SU-DHL-6 (cell line): ENCODE results near the gene PLXNA2.

Experiments
- H2AFZ ChIP-seq: fragments of 200-600 bp; sonication (generic); 2 replicates; pipeline ENCODE4 v1.6.1; 2014; ENCODE audit warnings: low read depth, mild to moderate bottlenecking, moderate library complexity, mixed read lengths, antibody characterized with exemption, low read length; ENCODE audit not compliant: severe bottlenecking
- H3F3A ChIP-seq: fragments of 200-600 bp; shearing (Covaris generic); 2 replicates; pipeline ENCODE4 v1.6.0; 2016; ENCODE audit warnings: antibody characterized with exemption, mild to moderate bottlenecking; ENCODE audit not compliant: insufficient read depth
- H3K27ac ChIP-seq: fragments of 200-600 bp; sonication (generic); 2 replicates; pipeline ENCODE4 v1.5.1; 2016; ENCODE audit warnings: low read depth, mild to moderate bottlenecking, low read length, moderate library complexity, mixed read lengths
- H3K27me3 ChIP-seq: fragments of 200-600 bp; sonication (generic), shearing (Covaris generic); 2 replicates; pipeline ENCODE4 v1.6.0; 2014; ENCODE audit warnings: mild to moderate bottlenecking, low read length
- H3K36me3 ChIP-seq: fragments of 200-600 bp; sonication (generic); 2 replicates; pipeline ENCODE4 v1.6.1; 2014; ENCODE audit warnings: mild to moderate bottlenecking, low read length, mixed read lengths
- H3K4me2 ChIP-seq: fragments of 300-600, 200-600 bp; shearing (Covaris generic), sonication (generic); 2 replicates; pipeline ENCODE4 v1.6.0; 2014; ENCODE audit warnings: low read length, low read depth, mild to moderate bottlenecking; ENCODE audit not compliant: poor library complexity, severe bottlenecking
- H3K4me3 ChIP-seq: fragments of 200-600 bp; sonication (generic); 2 replicates; pipeline ENCODE4 v1.5.1; 2014; ENCODE audit warnings: antibody characterized with exemption, low read length, mild to moderate bottlenecking, mixed read lengths; ENCODE audit not compliant: insufficient read depth, poor library complexity, severe bottlenecking
- H3K79me2 ChIP-seq: fragments of 200-600 bp; sonication (generic); 2 replicates; pipeline ENCODE4 v1.6.1; 2014; ENCODE audit warnings: mild to moderate bottlenecking, low read length, moderate library complexity; ENCODE audit not compliant: insufficient read depth
- H3K9ac ChIP-seq: fragments of 200-600 bp; sonication (generic); 2 replicates; pipeline ENCODE4 v1.7.0; 2014; ENCODE audit warnings: mild to moderate bottlenecking, low read length
- H3K9me2 ChIP-seq: fragments of 200-600 bp; sonication (generic); replicated peaks from 2 replicates; pipeline ENCODE4 v1.6.1; 2014; ENCODE audit warnings: low read length; ENCODE audit not compliant: insufficient read depth
- H3K9me3 ChIP-seq: fragments of 200-600 bp; sonication (generic); 2 replicates; pipeline ENCODE4 v1.6.1; 2014; ENCODE audit warnings: low read length, mixed read lengths; ENCODE audit not compliant: insufficient read depth
- H4K20me1 ChIP-seq: fragments of 200-600 bp; sonication (generic); 2 replicates; pipeline ENCODE4 v1.6.1; 2014; ENCODE audit warnings: low read depth, mild to moderate bottlenecking, antibody characterized with exemption, low read length, moderate library complexity, mixed read lengths
- CTCF ChIP-seq: fragments of 200-600 bp; sonication (generic); IDR thresholded peaks from one replicate; pipeline ENCODE4 v1.5.1; 2017; ENCODE audit warnings: antibody characterized with exemption, mild to moderate bottlenecking, low read length, moderate library complexity; ENCODE audit not compliant: insufficient read depth, poor library complexity, severe bottlenecking
- EZH2phosphoT487 ChIP-seq: fragments of 200-600 bp; sonication (generic), shearing (Covaris generic); conservative IDR thresholded peaks from 2 replicates; pipeline ENCODE4 v1.6.1; 2018; ENCODE audit warnings: mild to moderate bottlenecking, antibody characterized with exemption, low read length, moderate library complexity, mixed read lengths

Gene PLXNA2

GRCh38 chr1:208090388-208091301 lies 153.5 kb downstream of the PLXNA2 start:
- Histone ChIP-seq H3K9ac (no peak overlapping the region), H3K27ac (no peak overlapping the region), H3K4me3 (no peak overlapping the region)

GRCh38 chr1:208089761-208090370 lies 154.3 kb downstream of the PLXNA2 start:
- Histone ChIP-seq H3K4me2 (no peak overlapping the region), H3K9ac (no peak overlapping the region), H4K20me1 (no peaks in the 10 kb centered on the region), H3K4me3 (no peak overlapping the region), H3K27me3 (no peaks in the 10 kb centered on the region), H3K27ac (no peak overlapping the region), H3K36me3 (no peaks in the 10 kb centered on the region), H3K9me2 (no peaks in the 10 kb centered on the region), H3K9me3 (no peaks in the 10 kb centered on the region), H2AFZ (no peak overlapping the region), H3K79me2 (no peaks in the 10 kb centered on the region), H3F3A (no peaks in the 10 kb centered on the region)
- TF ChIP-seq EZH2phosphoT487 (no peak), CTCF (no peak)

More at GRCh38 chr1:208090388-208091301, 153.5 kb downstream of the PLXNA2 start:
- H3K27me3 ChIP-seq, result no peaks in the 10 kb centered on the region
- no peaks in the 10 kb centered on the region for H3F3A ChIP-seq
- no peaks in the 10 kb centered on the region for H4K20me1 ChIP-seq
- no peaks in the 10 kb centered on the region for H3K9me2 ChIP-seq
- no peaks in the 10 kb centered on the region for H3K79me2 ChIP-seq
- TF ChIP-seq EZH2phosphoT487 (no peak), CTCF (no peak)
- H3K4me2 ChIP-seq, result no peak overlapping the region
- H3K36me3 ChIP-seq, result no peaks in the 10 kb centered on the region
- no peaks in the 10 kb centered on the region for H3K9me3 ChIP-seq
- H2AFZ ChIP-seq, result no peak overlapping the region

- H3K4me3 ChIP-seq, result no peak overlapping the region
These were observed 155.0 kb downstream of the PLXNA2 start for GRCh38 chr1:208089149-208089548.

More at GRCh38 chr1:208089149-208089548, 155.0 kb downstream of the PLXNA2 start:
- Histone ChIP-seq H2AFZ (no peak overlapping the region), H3K9me2 (no peaks in the 10 kb centered on the region), H3K4me2 (no peak overlapping the region), H3F3A (no peaks in the 10 kb centered on the region), H3K36me3 (no peaks in the 10 kb centered on the region), H3K27ac (no peak overlapping the region), H3K27me3 (no peaks in the 10 kb centered on the region), H3K9ac (no peak overlapping the region), H4K20me1 (no peaks in the 10 kb centered on the region), H3K79me2 (no peaks in the 10 kb centered on the region), H3K9me3 (no peaks in the 10 kb centered on the region)
- no peak for TF ChIP-seq EZH2phosphoT487
- TF ChIP-seq CTCF, result no peak
